GM23338 (cell line): ENCODE results near the gene PPP1R9A. TPM values are rescaled to one million over a fixed set of nuclear protein-coding genes. Genes with fewer than 3 reads are reported as not detected.

Experiments
- ATAC-seq: fragments of 200-7000 bp; cut with Tn5 transposase; 3 replicates; pipeline ENCODE4 v1.9.1; 2020
- DNase-seq: peaks from one replicate; pipeline ENCODE4 v3.0.0-alpha.2; 2015; ENCODE audit warnings: low spot score
- H2AFZ ChIP-seq: fragments of 200-600 bp; sonication (generic); 2 replicates; pipeline ENCODE4 v1.8.0; 2016; ENCODE audit warnings: antibody characterized with exemption, mild to moderate bottlenecking, moderate library complexity
- H3F3A ChIP-seq: fragments of 200-600 bp; sonication (generic); replicated peaks from 2 replicates; pipeline ENCODE4 v1.8.0; 2017; ENCODE audit warnings: antibody characterized with exemption, mixed run types, low read depth
- H3K27ac ChIP-seq: fragments of 200-600 bp; sonication (generic); 2 replicates; pipeline ENCODE4 v1.6.1; 2016; ENCODE audit warnings: low read depth
- H3K27me3 ChIP-seq: fragments of 200-600 bp; sonication (generic); 2 replicates; pipeline ENCODE4 v1.8.0; 2016; ENCODE audit warnings: mild to moderate bottlenecking, mixed run types, moderate library complexity; ENCODE audit not compliant: insufficient read depth
- H3K36me3 ChIP-seq: fragments of 200-600 bp; sonication (generic); 2 replicates; pipeline ENCODE4 v1.8.0; 2016; ENCODE audit warnings: mild to moderate bottlenecking; ENCODE audit not compliant: insufficient read depth
- H3K4me1 ChIP-seq: fragments of 200-600 bp; sonication (generic); 2 replicates; pipeline ENCODE4 v1.8.0; 2016; ENCODE audit warnings: mild to moderate bottlenecking, moderate library complexity; ENCODE audit not compliant: insufficient read depth
- H3K4me2 ChIP-seq: fragments of 200-600 bp; sonication (generic); 2 replicates; pipeline ENCODE4 v1.7.1; 2017; ENCODE audit warnings: mixed run types
- H3K4me3 ChIP-seq: fragments of 200-600 bp; sonication (generic); 2 replicates; pipeline ENCODE4 v1.6.1; 2016; ENCODE audit warnings: mixed run types
- H3K79me2 ChIP-seq: fragments of 200-600 bp; sonication (generic); replicated peaks from 2 replicates; pipeline ENCODE4 v1.8.0; 2017; ENCODE audit warnings: mild to moderate bottlenecking; ENCODE audit not compliant: insufficient read depth
- H3K9me2 ChIP-seq: fragments of 200-600 bp; sonication (generic); 2 replicates; pipeline ENCODE4 v1.8.0; 2017; ENCODE audit not compliant: insufficient read depth
- H4K20me1 ChIP-seq: fragments of 200-600 bp; sonication (generic); replicated peaks from 2 replicates; pipeline ENCODE4 v1.8.0; 2017; ENCODE audit warnings: mild to moderate bottlenecking; ENCODE audit not compliant: insufficient read depth
- H3K27ac Mint-ChIP-seq: 2 replicates; pipeline ENCODE4 v1.8.0; 2020; ENCODE audit warnings: inconsistent platforms, mild to moderate bottlenecking, moderate library complexity, mixed read lengths
- H3K27me3 Mint-ChIP-seq: 3 replicates; pipeline ENCODE4 v1.8.0; 2022; ENCODE audit warnings: low read depth, mild to moderate bottlenecking, moderate library complexity, mixed read lengths, inconsistent platforms; ENCODE audit not compliant: insufficient read depth, poor library complexity
- H3K36me3 Mint-ChIP-seq: 3 replicates; pipeline ENCODE4 v1.8.0; 2021; ENCODE audit warnings: low read depth, mild to moderate bottlenecking, inconsistent platforms, moderate library complexity, mixed read lengths
- H3K4me1 Mint-ChIP-seq: 3 replicates; pipeline ENCODE4 v1.8.0; 2020; ENCODE audit warnings: mild to moderate bottlenecking, inconsistent platforms, mixed read lengths
- H3K4me3 Mint-ChIP-seq: 3 replicates; pipeline ENCODE4 v1.8.0; 2021; ENCODE audit warnings: moderate library complexity, mild to moderate bottlenecking, inconsistent platforms, mixed read lengths
- H3K9me3 Mint-ChIP-seq: 3 replicates; pipeline ENCODE4 v1.8.0; 2020; ENCODE audit warnings: moderate library complexity, mild to moderate bottlenecking, inconsistent platforms, mixed read lengths
- CREB1 ChIP-seq: fragments of 250-450 bp; sonication (Bioruptor Pico); IDR thresholded peaks from 2 replicates; pipeline ENCODE4 v1.5.0; 2020; ENCODE audit warnings: low read depth, mild to moderate bottlenecking, moderate library complexity
- CTCF ChIP-seq, 2 experiments: fragments of 200-600 bp in 1 of 2; sonication (generic) in 1 of 2; conservative IDR thresholded peaks; 2 replicates each; pipeline versions ENCODE4 v1.5.1 to v1.6.1; 2016 to 2017; ENCODE audit warnings: antibody characterized with exemption in 2 of 2, low read depth in 2 of 2, mild to moderate bottlenecking in 2 of 2, moderate library complexity in 1 of 2
- ETS1 ChIP-seq: IDR thresholded peaks from 2 replicates; pipeline ENCODE4 v1.6.1; 2016; ENCODE audit warnings: antibody characterized with exemption
- JUNB ChIP-seq: IDR thresholded peaks from one replicate; pipeline ENCODE4 v1.6.1; 2016; ENCODE audit warnings: antibody characterized with exemption; ENCODE audit not compliant: unreplicated experiment
- REST ChIP-seq: IDR thresholded peaks from one replicate; pipeline ENCODE4 v1.6.1; 2018; ENCODE audit warnings: antibody characterized with exemption; ENCODE audit not compliant: unreplicated experiment
- ZNF114 ChIP-seq: fragments of 250-450 bp; sonication (Bioruptor Pico); IDR thresholded peaks from 2 replicates; pipeline ENCODE4 v1.5.0; 2020; ENCODE audit warnings: mild to moderate bottlenecking, moderate library complexity
- ZNF462 ChIP-seq: fragments of 250-450 bp; sonication (Bioruptor Pico); IDR thresholded peaks from 2 replicates; pipeline ENCODE4 v1.5.0; 2020; ENCODE audit warnings: mild to moderate bottlenecking, moderate library complexity
- polyA plus RNA-seq: library from polyadenylated mRNA; unstranded; fragments of >200 nt; fragmentation: Nextera tagmentation; extraction: Ambion mirVana; gene quantifications from 2 replicates; pipeline ENCODE4 v1.2.1, GENCODE V29; 2016
- total RNA-seq: library from RNA; depleted of rRNA; stranded (reverse); fragments of >200 nt; shearing (Covaris generic); gene quantifications from 2 replicates; pipeline ENCODE4 v1.2.3, GENCODE V29; 2014

The PPP1R9A gene
- total and polyA plus RNA-seq, 2 experiments from 2014 or later = 10.6 to 31.8 TPM

- TF ChIP-seq ZNF114 (CRISPR knock-in tag) = no peak
- TF ChIP-seq CREB1 (CRISPR knock-in tag) = no peak
- TF ChIP-seq JUNB = no peak
- TF ChIP-seq ETS1 = no peak
Observed at GRCh38 chr7:95105627-95106026, 198.2 kb downstream of the PPP1R9A start.

GRCh38 chr7:95106401-95106800, 199.0 kb downstream of the PPP1R9A start:
- no peaks in the 10 kb centered on the region for H3K36me3 Mint-ChIP-seq
- ATAC-seq (no peak), DNase-seq (no peak)
- H3K4me1 Mint-ChIP-seq = peaks cover 10% of the 10 kb centered on the region; the same call in 2 of the 3 replicates
- H3K79me2 ChIP-seq = no peaks in the 10 kb centered on the region; the same call in 1 of the 2 replicates
- no peaks in the 10 kb centered on the region for H3K9me3 Mint-ChIP-seq
- H3K4me3 Mint-ChIP-seq = no peak overlapping the region
- H3K4me2 ChIP-seq = no peak overlapping the region
- H3K4me3 ChIP-seq = no peak overlapping the region
- H3K27me3 ChIP-seq = no peaks in the 10 kb centered on the region
- H3K9me2 ChIP-seq = no peaks in the 10 kb centered on the region
- H4K20me1 ChIP-seq = no peaks in the 10 kb centered on the region
- no peak overlapping the region for H3K27ac Mint-ChIP-seq
- H3F3A ChIP-seq = no peaks in the 10 kb centered on the region
- H3K4me1 ChIP-seq = peaks cover 4% of the 10 kb centered on the region; the same call in 1 of the 2 replicates
- peaks cover 2% of the 10 kb centered on the region for H3K27me3 Mint-ChIP-seq
- no peaks in the 10 kb centered on the region for H3K36me3 ChIP-seq
- H3K27ac ChIP-seq = no peak overlapping the region
- H2AFZ ChIP-seq = no peak overlapping the region
- TF ChIP-seq REST (no peak), CTCF (conservative IDR thresholded peaks at IDR 0.05; ENCODE audit: low read depth in 2 of 2) (no peak), ETS1 (no peak), ZNF462 (CRISPR knock-in tag) (no peak), CREB1 (CRISPR knock-in tag) (no peak)

More at GRCh38 chr7:95105627-95106026, 198.2 kb downstream of the PPP1R9A start:
- H3K4me2 ChIP-seq = no peak overlapping the region
- no peaks in the 10 kb centered on the region for H4K20me1 ChIP-seq
- H3K36me3 ChIP-seq = no peaks in the 10 kb centered on the region
- H3K27ac ChIP-seq = no peak overlapping the region
- Mint-ChIP-seq H3K4me1 (peaks cover 9% of the 10 kb centered on the region; the same call in 2 of the 3 replicates), H3K36me3 (no peaks in the 10 kb centered on the region; the same call in 2 of the 3 replicates), H3K27me3 (peaks cover 2% of the 10 kb centered on the region), H3K9me3 (no peaks in the 10 kb centered on the region), H3K27ac (no peak overlapping the region), H3K4me3 (no peak overlapping the region)
- DNase-seq (no peak), ATAC-seq (no peak)
- H3F3A ChIP-seq = no peaks in the 10 kb centered on the region
- H2AFZ ChIP-seq = no peak overlapping the region
- no peak overlapping the region for H3K4me3 ChIP-seq
- no peaks in the 10 kb centered on the region for H3K27me3 ChIP-seq
- no peaks in the 10 kb centered on the region for H3K9me2 ChIP-seq
- peaks cover 4% of the 10 kb centered on the region; the same call in 1 of the 2 replicates for H3K4me1 ChIP-seq
- no peaks in the 10 kb centered on the region; the same call in 1 of the 2 replicates for H3K79me2 ChIP-seq
